Umbilical cord (tissue), 2 donors: ENCODE measurements around the gene PISD. TPM values are rescaled to one million over a fixed set of nuclear protein-coding genes. Genes with fewer than 3 reads are reported as not detected.
"Not testable (repeated sequence)": the region's sequence is repeated elsewhere in the genome, so short reads cannot be mapped to it uniquely, and the experiment has no call there.

Experiments used
- DNase-seq: peaks from one replicate; pipeline ENCODE4 v3.0.0-alpha.2; 2015; ENCODE audit warnings: low spot score
- total RNA-seq: library from RNA; depleted of rRNA; stranded (reverse); fragments of >200 nt; gene quantifications from one replicate; pipeline ENCODE4 v1.2.3, GENCODE V29; 2014; ENCODE audit warnings: low replicate concordance; ENCODE audit not compliant: insufficient read depth

PISD gene
- total RNA-seq, 1 donor from 2014 or later = 74.2 TPM

GRCh38 chr22:31610611-31611010 is 51.4 kb downstream of the PISD start:
- no peak for DNase-seq

- no peak for DNase-seq
Measured at GRCh38 chr22:31609716-31610115, 52.3 kb downstream of the PISD start.

- no peak for DNase-seq
Measured at GRCh38 chr22:31607696-31608095, 54.3 kb downstream of the PISD start.

- DNase-seq = no peak
Measured at GRCh38 chr22:31605851-31606585, 56.0 kb downstream of the PISD start.

- DNase-seq = no peak
Measured at GRCh38 chr22:31604746-31605705, 57.0 kb downstream of the PISD start.

- no peak for DNase-seq
Measured at GRCh38 chr22:31604137-31604705, 57.8 kb downstream of the PISD start.

GRCh38 chr22:31603574-31603973 is 58.4 kb downstream of the PISD start:
- no peak for DNase-seq

- DNase-seq = no peak
Measured at GRCh38 chr22:31603081-31603525, 58.9 kb downstream of the PISD start.

- DNase-seq = peak; percentile 97
Measured at GRCh38 chr22:31602259-31602952, 59.6 kb downstream of the PISD start.

- DNase-seq = no peak
Measured at GRCh38 chr22:31595271-31595670, 66.7 kb downstream of the PISD start.

GRCh38 chr22:31590161-31590560 is 71.9 kb downstream of the PISD start:
- DNase-seq = not testable (repeated sequence)

- DNase-seq = no peak
Measured at GRCh38 chr22:31588970-31589675, 72.9 kb downstream of the PISD start.

- peak; percentile 89 for DNase-seq
Measured at GRCh38 chr22:31586137-31586920, 75.7 kb downstream of the PISD start.

- DNase-seq = peak; percentile 48
Measured at GRCh38 chr22:31585161-31585859, 76.7 kb downstream of the PISD start.

GRCh38 chr22:31584804-31585160 is 77.2 kb downstream of the PISD start:
- no peak for DNase-seq

GRCh38 chr22:31583861-31584485 is 78.0 kb downstream of the PISD start:
- no peak for DNase-seq

- no peak for DNase-seq
Measured at GRCh38 chr22:31579835-31580242, 82.2 kb downstream of the PISD start.

- DNase-seq = no peak
Measured at GRCh38 chr22:31578171-31578570, 83.8 kb downstream of the PISD start.

GRCh38 chr22:31577711-31578110 is 84.3 kb downstream of the PISD start:
- peak; percentile 80 for DNase-seq
